ENCODE data around the gene DERA.
"Not testable (repeated sequence)": the region's sequence is repeated elsewhere in the genome, so short reads cannot be mapped to it uniquely, and the experiment has no call there.

The DERA gene

GRCh38 chr12:15928346-15928745 lies 17.2 kb downstream of the DERA start:
- Mint-ChIP-seq H3K27ac (no peak overlapping the region), H3K4me1 (peaks cover 10% of the 10 kb centered on the region), H3K27me3 (no peaks in the 10 kb centered on the region), H3K36me3 (no peaks in the 10 kb centered on the region), H3K9me3 (peaks cover 1% of the 10 kb centered on the region), H3K4me3 (no peak overlapping the region)
- ATAC-seq (ENCODE audit: low read depth): no peak
- DNase-seq (ENCODE audit: low spot score in 2 of 2): no peak

- peaks cover 10% of the 10 kb centered on the region for H3K4me1 Mint-ChIP-seq
- no peak overlapping the region for H3K4me3 Mint-ChIP-seq
- no peaks in the 10 kb centered on the region for H3K27me3 Mint-ChIP-seq
- DNase-seq (ENCODE audit: low spot score in 2 of 2) (no peak), ATAC-seq (ENCODE audit: low read depth) (no peak)
- H3K9me3 Mint-ChIP-seq: peaks cover 1% of the 10 kb centered on the region
- H3K27ac Mint-ChIP-seq: no peak overlapping the region
- H3K36me3 Mint-ChIP-seq: no peaks in the 10 kb centered on the region
Observed at GRCh38 chr12:15928870-15929571, 17.9 kb downstream of the DERA start.

GRCh38 chr12:15931590-15932053 lies 20.5 kb downstream of the DERA start:
- peak overlapping the region; percentile 39 for H3K27ac Mint-ChIP-seq
- H3K36me3 Mint-ChIP-seq: no peaks in the 10 kb centered on the region
- H3K4me3 Mint-ChIP-seq: peak overlapping the region; percentile 12
- peak; percentile 15 to 49 for DNase-seq (ENCODE audit: low spot score in 2 of 2)
- no peaks in the 10 kb centered on the region for H3K27me3 Mint-ChIP-seq
- peaks cover 1% of the 10 kb centered on the region for H3K9me3 Mint-ChIP-seq
- peak; percentile 96 for ATAC-seq (ENCODE audit: low read depth)
- H3K4me1 Mint-ChIP-seq: peaks cover 11% of the 10 kb centered on the region

- no peak overlapping the region for H3K4me3 Mint-ChIP-seq
- H3K27ac Mint-ChIP-seq: no peak overlapping the region
- peaks cover 15% of the 10 kb centered on the region for H3K4me1 Mint-ChIP-seq
- H3K27me3 Mint-ChIP-seq: no peaks in the 10 kb centered on the region
- no peaks in the 10 kb centered on the region for H3K36me3 Mint-ChIP-seq
- no peak for DNase-seq (ENCODE audit: low spot score in 2 of 2)
- no peak for ATAC-seq (ENCODE audit: low read depth)
- H3K9me3 Mint-ChIP-seq: peaks cover 1% of the 10 kb centered on the region
Observed at GRCh38 chr12:15932327-15932726, 21.2 kb downstream of the DERA start.

- ATAC-seq (ENCODE audit: low read depth): no peak
- H3K4me1 Mint-ChIP-seq: peaks cover 22% of the 10 kb centered on the region
- H3K27ac Mint-ChIP-seq: no peak overlapping the region
- no peaks in the 10 kb centered on the region for H3K27me3 Mint-ChIP-seq
- H3K36me3 Mint-ChIP-seq: no peaks in the 10 kb centered on the region
- H3K9me3 Mint-ChIP-seq: peaks cover 1% of the 10 kb centered on the region
- no peak overlapping the region for H3K4me3 Mint-ChIP-seq
- no peak for DNase-seq (ENCODE audit: low spot score in 2 of 2)
Observed at GRCh38 chr12:15932971-15933370, 21.8 kb downstream of the DERA start.

- H3K4me1 Mint-ChIP-seq: peaks cover 22% of the 10 kb centered on the region
- no peak for ATAC-seq (ENCODE audit: low read depth)
- DNase-seq (ENCODE audit: low spot score in 2 of 2): no peak
- H3K27me3 Mint-ChIP-seq: no peaks in the 10 kb centered on the region
- peaks cover under 1% of the 10 kb centered on the region for H3K36me3 Mint-ChIP-seq
- no peak overlapping the region for H3K27ac Mint-ChIP-seq
- H3K4me3 Mint-ChIP-seq: no peak overlapping the region
- peaks cover 2% of the 10 kb centered on the region for H3K9me3 Mint-ChIP-seq
Observed at GRCh38 chr12:15933751-15934150, 22.6 kb downstream of the DERA start.

GRCh38 chr12:15936751-15937150 lies 25.6 kb downstream of the DERA start:
- H3K9me3 Mint-ChIP-seq: peaks cover 7% of the 10 kb centered on the region
- H3K27ac Mint-ChIP-seq: no peak overlapping the region
- H3K36me3 Mint-ChIP-seq: peaks cover 12% of the 10 kb centered on the region
- ATAC-seq (ENCODE audit: low read depth) (no peak), DNase-seq (ENCODE audit: low spot score in 2 of 2) (no peak)
- H3K4me1 Mint-ChIP-seq: peaks cover 21% of the 10 kb centered on the region
- H3K4me3 Mint-ChIP-seq: no peak overlapping the region
- no peaks in the 10 kb centered on the region for H3K27me3 Mint-ChIP-seq

- DNase-seq (ENCODE audit: low spot score in 2 of 2): no peak
- Mint-ChIP-seq H3K4me3 (no peak overlapping the region), H3K27ac (no peak overlapping the region), H3K4me1 (peaks cover 20% of the 10 kb centered on the region), H3K9me3 (peaks cover 6% of the 10 kb centered on the region), H3K36me3 (peaks cover 17% of the 10 kb centered on the region), H3K27me3 (no peaks in the 10 kb centered on the region)
- ATAC-seq (ENCODE audit: low read depth): no peak
Observed at GRCh38 chr12:15937902-15938301, 26.8 kb downstream of the DERA start.

GRCh38 chr12:15939111-15939510 lies 28.0 kb downstream of the DERA start:
- Mint-ChIP-seq H3K9me3 (peaks cover 6% of the 10 kb centered on the region), H3K27me3 (no peaks in the 10 kb centered on the region), H3K36me3 (peaks cover 20% of the 10 kb centered on the region), H3K4me3 (no peak overlapping the region), H3K27ac (no peak overlapping the region), H3K4me1 (peaks cover 22% of the 10 kb centered on the region)
- DNase-seq (ENCODE audit: low spot score in 2 of 2): no peak
- ATAC-seq (ENCODE audit: low read depth): no peak

GRCh38 chr12:15942475-15942874 lies 31.3 kb downstream of the DERA start:
- ATAC-seq (ENCODE audit: low read depth) (no peak), DNase-seq (ENCODE audit: low spot score in 2 of 2) (no peak)
- Mint-ChIP-seq H3K4me3 (no peak overlapping the region), H3K27ac (no peak overlapping the region), H3K36me3 (peaks cover 24% of the 10 kb centered on the region), H3K9me3 (peaks cover 6% of the 10 kb centered on the region), H3K27me3 (no peaks in the 10 kb centered on the region), H3K4me1 (peaks cover 27% of the 10 kb centered on the region)

GRCh38 chr12:15943519-15943918 lies 32.4 kb downstream of the DERA start:
- not testable (repeated sequence) for H3K9me3 Mint-ChIP-seq; H3K27me3 Mint-ChIP-seq; DNase-seq (ENCODE audit: low spot score in 2 of 2); H3K4me3 Mint-ChIP-seq; ATAC-seq (ENCODE audit: low read depth); H3K27ac Mint-ChIP-seq
- Mint-ChIP-seq H3K36me3 (peaks cover 27% of the 10 kb centered on the region), H3K4me1 (peaks cover 24% of the 10 kb centered on the region)

GRCh38 chr12:15948461-15948860 lies 37.3 kb downstream of the DERA start:
- not testable (repeated sequence) for DNase-seq (ENCODE audit: low spot score in 2 of 2); H3K27ac Mint-ChIP-seq; H3K27me3 Mint-ChIP-seq; ATAC-seq (ENCODE audit: low read depth); H3K4me3 Mint-ChIP-seq; H3K9me3 Mint-ChIP-seq
- Mint-ChIP-seq H3K4me1 (peaks cover 20% of the 10 kb centered on the region), H3K36me3 (peaks cover 15% of the 10 kb centered on the region)

GRCh38 chr12:15955281-15955680 lies 44.1 kb downstream of the DERA start:
- no peak for ATAC-seq (ENCODE audit: low read depth)
- no peak overlapping the region for H3K4me3 Mint-ChIP-seq
- H3K9me3 Mint-ChIP-seq: no peaks in the 10 kb centered on the region
- H3K27ac Mint-ChIP-seq: peak overlapping the region; percentile 5
- no peak for DNase-seq (ENCODE audit: low spot score in 2 of 2)
- H3K27me3 Mint-ChIP-seq: no peaks in the 10 kb centered on the region
- H3K4me1 Mint-ChIP-seq: peaks cover 2% of the 10 kb centered on the region
- peaks cover 11% of the 10 kb centered on the region for H3K36me3 Mint-ChIP-seq

GRCh38 chr12:15956010-15956409 lies 44.9 kb downstream of the DERA start:
- no peak overlapping the region for H3K4me3 Mint-ChIP-seq
- no peak for ATAC-seq (ENCODE audit: low read depth)
- no peaks in the 10 kb centered on the region for H3K9me3 Mint-ChIP-seq
- no peaks in the 10 kb centered on the region for H3K27me3 Mint-ChIP-seq
- peak overlapping the region; percentile 5 for H3K27ac Mint-ChIP-seq
- H3K4me1 Mint-ChIP-seq: peaks cover 2% of the 10 kb centered on the region
- no peak for DNase-seq (ENCODE audit: low spot score in 2 of 2)
- H3K36me3 Mint-ChIP-seq: peaks cover 16% of the 10 kb centered on the region

Data from memory B cell (primary cell).